ENCODE data around the gene CD200.
"Not testable (repeated sequence)": the region's sequence is repeated elsewhere in the genome, so short reads cannot be mapped to it uniquely, and the experiment has no call there.

The CD200 gene

GRCh38 chr3:112394003-112394640 lies 61.2 kb downstream of the CD200 start:
- no peak for TF ChIP-seq GATA1 (IDR thresholded peaks at IDR 0.05; ENCODE audit: low read depth, low read length)
- TF ChIP-seq POLR2A (IDR thresholded peaks at IDR 0.05; ENCODE audit: low read length), result no peak

DNA sequence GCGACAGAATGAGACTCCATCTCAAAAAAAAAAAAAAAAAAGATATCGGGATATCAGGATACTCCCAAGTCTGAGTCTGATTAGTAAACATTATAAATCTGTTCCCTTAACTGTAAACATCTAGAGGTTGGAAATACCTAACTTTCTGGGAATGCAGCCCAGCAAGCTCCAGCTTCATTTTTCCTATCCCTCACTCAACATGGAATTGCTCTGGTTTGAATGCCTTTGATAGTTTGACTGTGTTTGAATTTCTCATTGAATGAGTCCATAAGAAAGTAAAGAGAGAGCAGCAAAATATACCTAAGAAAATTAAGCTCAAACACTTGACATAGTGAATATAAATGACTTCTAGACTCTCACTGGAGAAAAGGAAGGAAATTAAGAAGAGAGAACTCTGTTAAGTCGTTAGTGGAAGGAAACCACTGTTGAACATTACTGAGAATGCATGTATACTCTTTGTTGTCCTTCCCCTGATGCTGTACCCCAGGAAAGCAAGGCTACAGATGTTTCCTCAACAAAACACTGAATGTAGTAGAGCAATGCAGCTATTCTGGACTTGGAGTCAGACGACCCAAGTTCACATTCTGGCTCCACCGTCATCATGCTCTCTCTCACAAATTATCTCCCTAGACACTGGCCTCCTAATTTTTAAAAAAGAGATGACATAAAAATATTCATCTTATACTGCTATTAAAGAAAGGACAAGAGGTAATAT lies 62.4 kb downstream of the CD200 start:
- no peak for DNase-seq
- TF ChIP-seq GATA1 (IDR thresholded peaks at IDR 0.05; ENCODE audit: low read depth, low read length), result no peak
- TF ChIP-seq POLR2A (IDR thresholded peaks at IDR 0.05; ENCODE audit: low read length), result no peak

More at GRCh38 chr3:112394003-112394640, 61.2 kb downstream of the CD200 start:
- DNase-seq, result no peak

DNA sequence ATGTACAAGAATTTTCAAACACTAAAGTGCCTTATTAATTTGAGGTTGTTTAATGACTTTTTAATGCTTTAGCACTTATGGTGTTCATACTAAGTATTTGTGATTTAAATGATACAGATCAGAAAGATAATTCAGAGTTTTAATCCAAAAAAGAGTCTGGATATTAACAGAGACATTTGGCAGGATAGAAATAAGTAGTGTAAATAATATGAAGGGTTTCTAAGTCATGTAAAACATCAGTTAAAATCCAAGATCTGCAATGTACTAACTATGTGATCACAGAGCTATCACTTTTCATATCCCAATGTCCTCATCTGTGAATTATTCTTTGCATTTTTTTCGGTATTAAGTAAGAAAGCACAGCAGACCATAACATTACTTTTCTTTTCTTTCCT lies 62.9 kb downstream of the CD200 start:
- DNase-seq, result no peak
- TF ChIP-seq POLR2A (IDR thresholded peaks at IDR 0.05; ENCODE audit: low read length), result no peak
- TF ChIP-seq GATA1 (IDR thresholded peaks at IDR 0.05; ENCODE audit: low read depth, low read length), result no peak

GRCh38 chr3:112397556-112397955 lies 64.6 kb downstream of the CD200 start:
- no peak for DNase-seq
- no peak for TF ChIP-seq GATA1 (IDR thresholded peaks at IDR 0.05; ENCODE audit: low read depth, low read length)
- TF ChIP-seq POLR2A (IDR thresholded peaks at IDR 0.05; ENCODE audit: low read length), result no peak

- DNase-seq, result no peak
- TF ChIP-seq GATA1 (IDR thresholded peaks at IDR 0.05; ENCODE audit: low read depth, low read length) (no peak), POLR2A (IDR thresholded peaks at IDR 0.05; ENCODE audit: low read length) (no peak)
Observed at GRCh38 chr3:112399064-112399463, 66.1 kb downstream of the CD200 start.

GRCh38 chr3:112399554-112399953 lies 66.6 kb downstream of the CD200 start:
- DNase-seq, result not testable (repeated sequence)

- not testable (repeated sequence) for DNase-seq
Observed at GRCh38 chr3:112400317-112400716, 67.4 kb downstream of the CD200 start.

GRCh38 chr3:112401617-112402016 lies 68.7 kb downstream of the CD200 start:
- TF ChIP-seq GATA1 (IDR thresholded peaks at IDR 0.05; ENCODE audit: low read depth, low read length), result no peak
- no peak for TF ChIP-seq POLR2A (IDR thresholded peaks at IDR 0.05; ENCODE audit: low read length)
- no peak for DNase-seq

GRCh38 chr3:112403103-112403502 lies 70.1 kb downstream of the CD200 start:
- no peak for DNase-seq
- TF ChIP-seq GATA1 (IDR thresholded peaks at IDR 0.05; ENCODE audit: low read depth, low read length), result no peak
- TF ChIP-seq POLR2A (IDR thresholded peaks at IDR 0.05; ENCODE audit: low read length), result no peak

DNA sequence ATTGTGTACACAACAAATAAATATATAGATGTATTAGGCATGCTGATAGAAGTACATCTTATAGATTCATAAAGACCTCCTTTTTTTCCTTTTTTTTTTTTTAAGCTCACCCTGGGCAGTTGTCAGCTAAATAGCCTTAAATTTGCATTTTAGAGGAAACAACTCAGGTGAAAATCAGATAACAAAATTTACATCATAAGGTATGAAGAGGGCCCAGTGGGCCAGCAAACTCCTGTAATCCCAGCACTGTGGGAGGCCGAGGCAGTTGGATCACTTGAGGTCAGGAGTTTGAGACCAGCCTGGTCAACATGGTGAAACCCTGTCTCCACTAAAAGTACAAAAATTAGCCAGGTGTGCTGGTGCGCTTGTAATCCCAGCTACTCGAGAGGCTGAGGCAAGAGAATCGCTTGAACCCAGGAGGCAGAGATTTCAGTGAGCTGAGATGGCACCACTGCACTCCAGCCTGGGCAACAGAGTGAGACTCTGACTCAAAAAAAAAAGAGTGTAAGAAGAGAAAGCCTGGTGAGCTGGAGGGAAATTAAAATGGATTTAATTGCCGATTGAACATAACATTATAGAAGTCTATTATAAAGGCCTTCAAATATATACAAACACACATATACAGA lies 72.1 kb downstream of the CD200 start:
- not testable (repeated sequence) for DNase-seq

DNA sequence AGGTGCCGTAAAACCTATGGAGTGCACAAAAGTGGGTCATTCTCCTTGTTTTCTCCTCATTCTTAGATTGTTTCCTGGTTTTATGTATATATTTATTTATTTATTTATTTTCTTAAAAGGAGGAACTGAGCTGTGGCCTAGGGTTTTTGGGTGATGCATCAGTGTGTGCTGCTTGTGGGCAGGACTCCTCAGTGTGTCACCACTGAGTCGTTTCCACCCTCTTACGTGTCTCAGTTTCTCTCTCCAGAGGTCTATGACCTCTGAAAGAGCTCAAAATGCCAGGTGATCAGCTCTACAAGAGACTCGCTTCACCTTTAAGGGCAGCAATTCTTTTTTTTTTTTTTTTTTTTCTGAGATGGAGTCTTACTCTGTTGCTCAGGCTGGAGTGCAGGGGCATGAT lies 72.9 kb downstream of the CD200 start:
- DNase-seq, result no peak
- TF ChIP-seq GATA1 (IDR thresholded peaks at IDR 0.05; ENCODE audit: low read depth, low read length) (no peak), POLR2A (IDR thresholded peaks at IDR 0.05; ENCODE audit: low read length) (no peak)

DNA sequence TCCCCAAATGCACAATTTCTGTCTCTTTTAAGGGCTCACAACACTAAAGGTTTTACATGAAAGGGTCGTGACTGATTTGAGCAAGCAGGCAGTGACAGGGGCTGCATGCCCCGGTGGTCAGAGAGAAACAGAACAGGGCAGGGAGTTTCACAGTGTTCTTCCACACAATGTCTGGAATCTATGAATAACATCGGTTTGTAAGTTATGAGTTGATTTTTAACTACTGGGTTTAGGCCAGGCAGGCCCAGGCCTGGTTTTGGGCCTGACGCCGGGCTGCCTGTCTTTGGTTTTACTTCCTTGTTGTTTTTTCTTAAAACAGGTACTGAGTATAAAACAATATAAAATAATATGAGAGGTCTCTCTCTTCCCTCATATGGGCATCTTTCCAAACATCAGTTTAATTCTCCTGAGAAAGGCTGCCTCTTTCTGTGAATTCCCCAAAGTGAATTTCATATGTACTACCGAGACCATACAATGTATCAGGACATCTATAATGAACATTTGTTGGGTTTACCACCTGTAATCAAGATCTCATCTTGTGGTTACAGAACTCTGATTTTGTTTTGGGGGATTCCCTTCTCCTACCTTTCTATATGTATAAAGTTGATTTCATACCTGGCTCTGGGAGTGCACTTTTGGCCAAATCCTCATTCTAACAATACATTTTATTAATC lies 74.4 kb downstream of the CD200 start:
- no peak for DNase-seq
- TF ChIP-seq GATA1 (IDR thresholded peaks at IDR 0.05; ENCODE audit: low read depth, low read length) (no peak), POLR2A (IDR thresholded peaks at IDR 0.05; ENCODE audit: low read length) (no peak)

DNA sequence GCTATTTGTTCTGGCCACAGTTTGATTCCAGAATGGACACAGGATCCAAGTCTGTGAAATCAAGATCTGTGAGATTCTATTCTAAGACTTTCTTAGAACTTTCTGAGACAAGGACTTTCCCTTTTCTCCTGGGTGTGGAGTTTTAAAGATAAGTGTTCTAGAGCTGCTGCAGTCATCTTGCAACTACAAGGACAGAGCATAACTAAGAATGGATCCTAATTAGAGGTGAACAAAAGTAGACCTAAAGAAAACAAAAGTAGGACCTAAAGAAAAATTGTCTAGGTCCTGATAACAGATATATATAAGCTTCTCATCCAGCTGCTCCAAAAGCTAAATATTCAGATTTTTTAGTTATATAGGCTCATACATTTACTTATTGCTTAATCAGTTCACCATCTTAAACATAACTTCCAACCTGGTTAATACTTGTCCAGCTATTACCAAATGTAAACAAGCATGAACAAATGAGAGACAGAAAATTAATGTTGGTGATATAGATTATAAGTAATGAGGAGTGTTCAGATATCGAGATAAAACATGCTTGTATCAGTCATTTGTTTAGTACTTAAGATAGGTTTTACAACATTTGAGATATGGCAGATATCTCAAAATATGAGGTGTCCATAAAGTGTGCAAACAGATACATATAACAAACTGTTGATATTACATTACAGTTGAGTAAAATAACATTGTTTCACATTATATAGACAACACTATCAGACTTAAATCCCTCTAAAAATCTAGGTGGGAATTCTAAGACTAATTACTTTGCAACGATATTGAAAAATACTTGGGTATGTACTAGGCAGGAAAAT lies 75.1 kb downstream of the CD200 start:
- TF ChIP-seq GATA1 (IDR thresholded peaks at IDR 0.05; ENCODE audit: low read depth, low read length) (no peak), POLR2A (IDR thresholded peaks at IDR 0.05; ENCODE audit: low read length) (no peak)
- DNase-seq, result no peak

- TF ChIP-seq GATA1 (IDR thresholded peaks at IDR 0.05; ENCODE audit: low read depth, low read length) (no peak), POLR2A (IDR thresholded peaks at IDR 0.05; ENCODE audit: low read length) (no peak)
- no peak for DNase-seq
Observed at GRCh38 chr3:112409041-112409440, 76.1 kb downstream of the CD200 start.
